Stimulated activated CD8-positive, alpha-beta memory T cell treated with anti-CD3 and anti-CD28 coated beads, Interleukin-2, amount 100 ng/mL, for 1 hour (primary cell): Measurements from ENCODE around the gene SULT1A2.
"Not testable (repeated sequence)": the region's sequence is repeated elsewhere in the genome, so short reads cannot be mapped to it uniquely, and the experiment has no call there.

Source experiments
- DNase-seq, 2 donors: peaks; one replicate each; pipeline ENCODE4 v3.0.0-alpha.2; 2020; ENCODE audit warnings: low read depth in 2 of 2

Gene SULT1A2

DNA sequence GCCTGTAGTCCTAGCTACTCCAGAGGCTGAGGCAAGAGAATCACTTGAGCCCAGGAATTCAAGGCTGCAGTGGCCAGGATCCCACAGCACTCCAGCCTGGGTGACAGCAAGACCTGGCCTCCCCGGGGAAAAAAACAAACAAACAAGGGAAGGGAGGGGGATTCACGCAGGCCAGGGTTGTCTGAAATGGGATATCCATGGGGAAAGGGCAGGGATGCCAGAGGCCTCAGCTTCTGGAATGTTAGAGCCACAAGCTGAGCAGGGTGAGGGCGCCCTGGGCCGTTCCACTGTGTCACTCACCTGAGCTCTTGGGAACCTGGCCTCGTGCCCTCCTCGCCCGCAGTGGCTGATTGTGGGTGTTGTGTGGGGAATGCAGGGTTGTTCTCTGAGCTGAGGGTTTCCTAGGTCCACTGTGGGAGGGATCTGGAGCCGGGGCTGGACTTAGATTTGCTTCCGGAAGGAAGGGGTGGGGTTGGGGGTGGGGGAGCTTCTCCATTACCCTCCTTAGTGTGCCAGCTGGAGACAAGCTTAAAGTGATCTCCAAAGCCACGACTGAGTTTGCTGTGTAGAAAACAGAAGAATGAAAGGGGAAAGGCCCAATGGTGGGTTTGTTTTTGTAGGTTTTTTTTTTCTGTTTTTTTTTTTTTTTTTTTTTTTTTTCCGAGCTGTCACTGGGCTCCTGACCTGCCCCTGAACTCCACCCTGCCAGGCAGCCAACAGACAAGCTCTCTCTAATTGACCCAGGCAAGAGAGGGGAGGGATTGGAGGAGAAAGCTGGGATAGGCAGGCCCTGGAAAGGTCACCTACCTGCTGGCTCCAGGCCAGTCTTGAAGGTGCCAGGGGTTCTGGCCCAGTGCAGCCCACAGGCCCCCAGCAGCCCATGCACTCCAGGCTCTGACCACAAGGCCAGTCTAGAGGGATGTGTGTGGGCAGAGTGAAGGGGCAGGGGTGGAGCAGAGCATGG is 13.1 kb upstream of the SULT1A2 start, which contains the start of gene SULT1A1:
TSS of gene SULT1A1 (minus strand) at position 414 of the 964 bp plus-strand sequence. CDS start 1,189 bp downstream, outside the sequence.
- no peak for DNase-seq

DNA sequence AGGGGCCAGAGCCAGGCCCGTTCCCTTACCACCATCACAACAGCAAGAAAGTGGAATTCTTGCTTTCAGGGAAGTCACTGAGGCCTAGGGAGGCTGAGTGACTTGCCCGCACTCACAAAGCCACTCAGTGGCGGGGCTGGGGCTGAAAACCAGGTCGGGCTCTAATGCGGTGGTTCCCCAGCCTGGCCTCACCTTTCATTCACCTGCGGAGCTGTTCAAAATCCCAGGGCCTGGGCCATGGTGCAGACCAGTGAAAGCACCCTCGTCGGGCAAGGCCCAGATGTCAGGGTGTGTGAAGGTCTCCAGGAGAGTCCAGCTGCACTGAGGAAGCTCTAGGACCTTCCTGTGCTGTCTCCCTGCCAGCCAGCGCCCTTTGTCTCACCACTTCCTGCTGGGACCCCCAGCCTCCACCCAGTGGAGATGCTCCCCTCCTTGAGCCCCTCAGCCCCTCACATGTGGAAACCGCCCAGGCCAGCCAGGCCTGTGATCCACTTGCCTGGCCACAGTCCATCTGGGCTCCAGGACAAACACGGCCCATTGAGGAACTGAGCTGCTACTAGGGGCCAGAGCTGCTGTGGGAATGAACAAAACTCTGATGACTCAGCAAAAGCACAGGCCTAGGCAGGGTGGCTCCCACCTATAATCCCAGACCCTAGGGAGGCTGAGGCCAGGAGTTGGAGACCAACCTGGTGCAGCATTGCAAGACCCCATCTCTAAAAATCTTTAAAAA is 12.2 kb upstream of the SULT1A2 start:
- not testable (repeated sequence) for DNase-seq

DNA sequence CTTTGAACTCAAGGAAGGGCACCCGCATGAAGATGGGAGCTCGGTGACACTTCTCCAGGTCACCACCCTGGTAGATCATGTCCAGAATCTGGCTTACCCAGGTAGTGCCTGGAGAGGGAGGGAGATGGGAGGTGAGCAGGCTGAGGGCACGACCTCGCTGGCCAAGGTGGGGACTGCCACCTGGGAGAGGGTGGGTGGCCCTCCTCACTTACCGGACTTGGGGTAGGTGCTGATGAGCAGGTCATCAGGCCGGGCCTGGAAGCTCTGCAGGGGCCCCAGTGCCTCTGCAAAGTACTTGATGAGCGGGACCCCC is 11.6 kb upstream of the SULT1A2 start:
- DNase-seq = not testable (repeated sequence)

DNA sequence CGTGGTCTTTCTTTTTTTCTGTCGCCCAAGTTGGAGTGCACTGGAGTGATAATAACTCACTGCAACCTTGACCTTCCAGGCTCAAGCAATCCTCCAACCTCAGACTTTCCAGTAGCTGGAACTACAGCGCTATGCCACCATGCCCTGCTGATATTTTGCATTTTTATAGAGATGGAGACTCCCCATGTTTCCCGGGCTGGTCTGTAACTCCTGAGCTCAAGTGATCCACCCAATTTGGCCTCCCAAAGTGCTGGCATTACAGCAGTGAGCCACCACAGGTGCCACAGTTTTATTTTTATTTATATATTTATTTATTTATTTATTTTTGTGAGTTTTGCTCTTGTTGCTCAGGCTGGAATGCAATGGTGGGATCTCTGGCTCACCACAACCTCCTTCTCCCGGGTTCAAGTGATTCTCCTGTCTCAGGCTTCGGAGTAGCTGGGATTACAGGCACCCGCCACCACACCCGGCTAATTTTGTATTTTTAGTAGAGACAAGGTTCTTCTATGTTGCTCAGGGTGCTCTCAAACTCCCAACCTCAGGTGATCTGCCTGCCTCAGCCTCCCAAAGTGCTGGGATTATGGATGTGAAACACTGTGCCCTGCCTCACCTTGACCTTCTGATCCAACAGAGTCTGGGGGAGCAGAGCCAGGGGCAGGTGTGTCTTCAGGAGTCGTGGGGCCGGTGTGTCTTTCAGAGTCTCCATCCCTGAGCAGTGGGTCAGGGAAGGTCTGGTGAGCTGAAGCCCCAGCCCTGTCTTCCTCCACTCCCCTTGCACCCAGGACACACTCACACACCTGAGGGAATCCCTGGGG is 11.0 kb upstream of the SULT1A2 start:
- DNase-seq = not testable (repeated sequence)

DNA sequence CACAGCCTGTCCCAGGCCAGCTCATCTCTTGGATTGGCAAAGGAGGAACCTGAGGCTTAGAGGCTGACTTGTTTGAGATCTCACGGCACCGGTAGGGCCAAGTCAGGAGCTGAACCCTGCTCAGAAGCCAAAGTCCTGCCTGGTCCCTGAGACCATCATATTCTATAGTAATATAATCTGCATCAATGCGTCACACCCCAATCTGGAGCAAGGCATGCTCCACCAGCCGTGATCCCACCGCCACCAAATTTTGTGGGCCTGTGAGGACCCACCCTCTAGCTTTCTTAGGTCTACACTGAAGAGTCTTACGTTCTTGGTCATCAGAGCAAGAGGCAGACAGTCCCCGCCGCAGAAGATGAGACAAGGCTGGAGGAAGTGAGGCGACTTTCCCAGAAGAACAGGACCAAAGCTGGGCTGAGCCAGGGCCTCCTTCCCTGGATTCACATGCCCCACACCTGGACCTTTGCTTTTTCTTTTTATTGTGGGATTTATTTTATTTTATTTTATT is 10.3 kb upstream of the SULT1A2 start:
- no peak for DNase-seq

DNA sequence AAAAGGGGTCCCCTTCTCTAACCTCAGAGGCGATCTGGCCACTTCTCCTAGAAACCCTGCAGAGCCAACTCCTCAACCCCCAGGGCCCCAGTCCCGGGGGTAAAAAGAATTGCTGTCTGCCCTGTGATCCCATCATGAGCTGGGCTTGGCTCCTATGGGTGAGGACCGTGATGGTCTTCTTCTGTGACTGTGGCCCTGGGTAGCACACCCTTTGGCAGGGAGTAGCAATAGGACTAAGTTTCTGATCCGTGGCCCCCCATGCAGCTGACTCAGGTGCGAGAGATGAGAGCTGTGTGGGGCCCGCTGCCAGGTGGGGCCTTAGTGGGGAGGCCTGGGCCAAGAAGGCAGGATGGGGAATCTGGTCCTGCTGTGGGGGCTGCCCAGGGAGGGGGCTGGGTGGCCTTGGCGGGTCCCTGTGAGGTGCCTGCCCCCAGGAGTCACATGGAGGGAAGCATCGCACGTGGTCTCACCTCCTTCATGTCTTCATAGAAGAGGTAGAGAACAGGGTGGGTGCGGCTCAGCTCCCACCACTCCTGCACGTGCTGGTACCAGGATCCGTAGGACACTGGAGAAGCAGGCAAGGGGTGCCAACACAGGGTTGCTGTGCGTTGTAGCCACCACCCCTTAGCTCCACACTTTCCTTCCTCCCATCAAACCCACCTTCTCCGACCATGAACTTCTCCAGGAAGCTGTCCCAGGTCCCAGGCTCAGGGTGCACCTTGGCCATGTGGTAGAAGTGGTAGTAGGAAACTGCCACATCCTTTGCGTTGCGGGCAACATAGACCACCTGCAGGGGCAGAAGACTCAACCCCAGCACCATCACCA is 9.7 kb upstream of the SULT1A2 start:
- DNase-seq = no peak

DNA sequence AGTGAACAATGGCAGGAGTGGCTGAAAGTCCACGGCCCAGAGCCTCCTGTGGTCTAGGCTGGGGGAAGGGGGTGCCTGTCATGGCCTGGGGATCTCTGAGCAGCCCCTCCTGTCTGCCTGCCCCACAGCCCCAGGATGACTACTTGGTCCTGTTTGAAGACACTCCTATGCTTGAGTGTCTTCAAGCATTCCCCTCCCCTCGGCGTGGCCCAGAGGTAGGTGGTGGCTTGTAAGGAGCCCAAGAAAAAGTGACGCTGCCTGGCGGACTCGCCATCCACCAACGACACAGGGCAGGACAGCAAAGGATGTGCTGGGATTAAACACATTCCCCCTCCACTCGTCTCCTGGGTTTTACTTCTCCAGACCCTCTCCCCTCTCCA is 7.3 kb upstream of the SULT1A2 start:
- no peak for DNase-seq

DNA sequence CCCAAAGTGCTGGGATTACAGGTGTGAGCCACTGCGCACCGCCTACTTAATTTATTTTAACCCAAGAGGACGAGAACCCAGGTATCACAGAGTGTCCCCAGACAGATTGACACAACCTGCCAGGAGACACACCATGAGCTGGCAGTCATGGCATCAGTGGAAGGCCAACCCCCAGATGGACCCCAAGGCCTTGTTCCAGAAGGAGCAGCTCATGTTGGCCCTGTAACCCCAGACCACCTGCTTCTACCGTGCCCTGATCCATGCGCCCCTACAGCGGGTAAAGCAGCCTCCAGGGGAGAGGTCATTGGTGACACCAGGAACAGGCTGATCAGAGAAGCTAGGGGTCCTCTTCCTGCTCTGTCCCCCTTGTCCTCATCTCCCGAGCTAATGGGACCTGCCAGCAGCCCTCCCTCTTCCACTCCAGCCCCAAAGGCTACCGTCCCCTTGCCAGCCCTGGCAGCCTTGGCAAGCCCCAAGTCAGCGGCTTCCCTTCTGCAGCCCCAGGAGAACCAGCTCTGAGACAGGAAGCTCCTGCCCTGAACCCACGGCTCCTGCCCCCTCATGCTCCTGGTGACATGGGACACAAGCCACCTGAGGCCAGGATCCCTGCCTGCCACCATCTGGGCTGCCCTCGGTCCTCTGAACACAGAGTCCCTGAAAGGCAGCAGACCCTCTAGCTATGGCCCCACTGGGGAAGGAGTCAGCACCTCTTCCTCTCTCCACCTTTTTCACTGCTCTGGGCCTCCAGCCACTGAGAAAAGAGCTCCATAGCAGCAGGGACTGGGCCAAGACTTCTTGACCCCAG is 6.7 kb upstream of the SULT1A2 start:
- DNase-seq = no peak

DNA sequence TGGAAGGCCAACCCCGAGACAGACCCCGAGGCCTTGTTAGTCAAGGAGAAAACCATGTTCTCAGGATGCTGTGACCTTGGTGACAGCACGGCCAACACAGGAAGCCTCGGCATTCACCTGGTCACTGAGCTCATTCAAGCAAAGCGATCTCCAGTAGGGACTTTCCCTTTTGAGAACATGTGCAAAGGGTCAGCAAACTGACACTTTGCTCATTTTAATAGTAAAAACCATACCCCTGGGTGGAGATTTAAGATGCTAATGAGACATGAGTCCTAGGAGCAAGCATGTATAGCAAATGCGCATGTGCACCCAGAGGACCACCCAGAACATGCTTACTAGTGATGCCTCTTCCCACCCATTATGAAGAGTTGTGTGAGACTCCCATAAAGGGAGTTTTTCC is 5.7 kb upstream of the SULT1A2 start:
- no peak for DNase-seq

DNA sequence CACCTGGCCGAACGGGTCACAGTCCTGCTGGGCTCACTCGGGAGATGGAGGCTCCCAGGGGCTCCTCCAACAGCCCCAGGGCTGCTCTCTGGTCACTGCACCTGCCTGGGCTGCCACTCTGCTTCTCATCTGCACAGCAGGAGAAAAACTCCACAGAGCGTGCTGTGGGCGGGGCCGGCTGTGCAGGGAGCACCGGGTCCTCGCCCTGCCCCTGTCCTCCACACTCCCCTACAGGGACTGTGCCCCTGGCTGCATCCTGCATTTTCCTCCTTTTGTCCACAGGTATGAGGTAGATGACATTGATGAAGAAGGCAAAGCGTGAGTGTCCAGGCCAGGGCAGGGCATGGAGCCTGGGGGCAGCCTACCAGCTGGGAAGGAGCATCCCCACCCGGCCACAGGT is 5.2 kb upstream of the SULT1A2 start:
- not testable (repeated sequence) for DNase-seq

DNA sequence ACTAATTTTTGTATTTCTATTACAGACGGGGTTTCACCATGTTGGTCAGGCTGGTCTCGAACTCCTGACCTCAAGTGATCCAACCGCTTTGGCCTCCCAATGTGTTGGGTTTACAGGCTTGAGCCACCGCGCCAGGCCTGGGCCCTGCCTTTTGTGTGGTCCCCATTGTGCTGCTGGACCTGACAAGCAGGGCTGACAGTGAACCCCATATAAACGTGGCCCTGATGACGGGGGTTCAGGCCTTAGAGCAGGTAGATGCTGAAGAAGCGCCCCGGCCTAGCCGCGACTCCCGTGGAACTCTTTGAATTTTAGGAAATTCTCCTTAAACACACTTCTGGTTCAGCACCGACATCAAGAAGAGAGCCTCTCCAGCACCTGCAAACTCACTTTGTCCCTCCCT is 4.7 kb upstream of the SULT1A2 start:
- DNase-seq = not testable (repeated sequence)

DNA sequence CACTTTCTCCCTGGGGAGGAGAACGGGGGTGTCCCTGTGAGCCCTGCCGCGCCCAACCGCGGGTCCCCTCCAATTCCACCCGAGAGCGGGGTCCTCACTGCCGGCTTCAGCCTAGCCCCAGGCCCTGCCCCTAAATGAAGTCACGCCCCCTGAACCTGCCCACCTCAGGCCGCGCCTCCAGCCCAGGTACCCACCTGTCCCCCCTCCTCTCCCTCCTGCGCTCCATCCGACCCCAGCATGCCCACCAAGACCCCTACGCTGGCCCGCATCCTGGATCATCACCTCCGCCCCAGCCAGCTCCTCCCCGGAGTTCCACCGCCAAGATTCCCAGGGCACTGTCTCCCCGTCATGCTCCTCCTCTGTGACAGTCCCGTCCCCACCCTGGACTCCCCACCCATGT is 4.1 kb upstream of the SULT1A2 start:
- not testable (repeated sequence) for DNase-seq

DNA sequence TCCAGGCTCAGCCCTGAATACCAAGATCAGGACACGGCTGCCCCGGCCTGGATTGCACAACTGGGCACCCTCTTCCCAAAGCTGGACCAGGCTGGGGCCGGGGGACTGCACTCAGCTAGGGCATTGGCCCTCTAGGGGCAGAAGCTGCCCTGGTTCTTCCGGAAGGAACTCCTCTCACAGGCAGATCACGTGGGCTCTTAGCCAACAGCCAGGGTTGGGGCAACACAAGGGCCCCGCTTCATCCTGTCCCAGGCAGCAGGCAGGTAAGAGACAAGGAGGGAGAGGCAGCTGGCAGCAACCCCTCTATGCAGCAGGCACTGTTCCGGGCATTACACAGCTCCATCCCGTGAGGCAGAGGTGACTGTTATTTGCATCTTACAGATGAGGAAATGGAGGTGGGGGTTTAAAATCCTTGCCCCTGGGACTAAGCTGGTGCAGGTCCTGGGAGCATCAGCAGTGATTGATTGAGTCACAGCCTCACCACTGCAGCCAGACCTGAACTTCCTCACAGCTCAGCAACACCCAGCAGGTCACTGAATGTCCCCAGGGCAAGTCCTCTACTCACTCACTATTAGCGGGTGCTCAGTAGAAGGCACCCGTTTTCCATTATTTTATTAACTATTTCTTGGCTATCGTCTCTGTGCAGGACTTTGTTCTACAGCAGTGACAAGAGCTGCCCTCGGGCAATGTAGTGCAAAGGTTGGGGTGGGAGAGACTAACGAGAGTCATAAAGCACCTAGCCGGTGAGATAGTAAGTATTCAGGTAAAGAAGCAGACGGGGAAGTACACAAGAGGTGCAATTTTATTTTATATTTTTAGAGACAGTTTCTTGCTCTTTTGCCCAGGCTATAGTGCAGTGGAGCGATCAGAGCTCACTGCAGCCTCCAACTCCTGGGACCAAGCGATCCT is 2.8 kb upstream of the SULT1A2 start:
- DNase-seq = not testable (repeated sequence)

DNA sequence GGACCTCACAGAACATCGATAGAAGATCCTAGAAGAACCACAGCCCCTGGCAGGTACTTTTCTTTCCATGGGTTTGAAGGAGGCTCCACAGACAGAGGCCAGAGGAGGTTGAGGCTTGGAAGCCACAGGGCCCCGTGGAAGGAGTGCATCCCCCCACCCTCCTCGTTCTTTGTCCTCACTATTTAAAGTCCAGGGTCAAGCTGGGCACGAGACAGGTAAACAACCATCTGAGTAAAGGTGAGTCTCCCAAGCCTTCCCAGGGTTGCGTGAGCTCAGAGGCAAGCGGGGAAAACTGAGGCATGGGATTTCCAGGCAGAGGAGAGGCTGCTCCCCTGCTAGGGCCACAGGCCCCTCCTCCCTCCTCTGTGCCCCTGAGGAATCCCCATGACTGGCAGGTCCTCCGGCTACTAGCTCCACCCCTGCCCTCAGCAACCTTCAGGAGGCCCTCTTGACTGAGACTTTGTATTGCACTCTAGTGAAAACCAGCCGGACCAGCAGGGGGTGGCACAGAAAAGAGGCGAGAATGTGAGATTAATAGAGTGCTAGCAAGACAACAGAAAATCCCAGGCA is 927 bp upstream of the SULT1A2 start:
- no peak for DNase-seq

DNA sequence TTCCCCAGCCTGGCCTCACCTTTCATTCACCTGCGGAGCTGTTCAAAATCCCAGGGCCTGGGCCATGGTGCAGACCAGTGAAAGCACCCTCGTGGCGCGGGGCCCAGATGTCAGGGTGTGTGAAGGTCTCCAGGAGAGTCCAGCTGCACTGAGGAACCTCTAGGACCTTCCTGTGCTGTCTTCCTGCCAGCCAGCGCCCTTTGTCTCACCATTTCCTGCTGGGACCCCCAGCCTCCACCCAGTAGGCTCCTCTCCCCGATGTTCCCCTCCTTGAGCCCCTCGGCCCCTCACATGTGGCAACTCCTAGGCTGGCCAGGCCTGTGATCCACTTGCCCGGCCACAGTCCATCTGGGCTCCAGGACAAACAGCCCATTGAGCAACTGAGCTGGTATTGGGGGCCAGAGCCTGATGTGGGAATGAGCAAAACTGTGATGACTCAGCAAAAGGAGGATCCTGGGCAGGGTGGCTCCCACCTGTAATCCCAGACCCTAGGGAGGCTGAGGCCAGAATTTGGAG is 677 bp downstream of the SULT1A2 start:
- DNase-seq = no peak

DNA sequence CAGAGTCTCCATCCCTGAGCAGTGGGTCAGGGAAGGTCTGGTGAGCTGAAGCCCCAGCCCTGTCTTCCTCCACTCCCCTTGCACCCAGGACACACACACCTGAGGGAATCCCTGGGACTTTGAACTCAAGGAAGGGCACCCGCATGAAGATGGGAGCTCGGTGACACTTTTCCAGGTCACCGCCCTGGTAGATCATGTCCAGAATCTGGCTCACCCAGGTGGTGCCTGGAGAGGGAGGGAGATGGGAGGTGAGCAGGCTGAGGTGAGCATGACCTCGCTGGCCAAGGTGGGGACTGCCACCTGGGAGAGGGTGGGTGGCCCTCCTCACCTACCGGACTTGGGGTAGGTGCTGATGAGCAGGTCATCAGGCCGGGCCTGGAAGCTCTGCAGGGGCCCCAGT is 1.4 kb downstream of the SULT1A2 start:
- DNase-seq = not testable (repeated sequence)

DNA sequence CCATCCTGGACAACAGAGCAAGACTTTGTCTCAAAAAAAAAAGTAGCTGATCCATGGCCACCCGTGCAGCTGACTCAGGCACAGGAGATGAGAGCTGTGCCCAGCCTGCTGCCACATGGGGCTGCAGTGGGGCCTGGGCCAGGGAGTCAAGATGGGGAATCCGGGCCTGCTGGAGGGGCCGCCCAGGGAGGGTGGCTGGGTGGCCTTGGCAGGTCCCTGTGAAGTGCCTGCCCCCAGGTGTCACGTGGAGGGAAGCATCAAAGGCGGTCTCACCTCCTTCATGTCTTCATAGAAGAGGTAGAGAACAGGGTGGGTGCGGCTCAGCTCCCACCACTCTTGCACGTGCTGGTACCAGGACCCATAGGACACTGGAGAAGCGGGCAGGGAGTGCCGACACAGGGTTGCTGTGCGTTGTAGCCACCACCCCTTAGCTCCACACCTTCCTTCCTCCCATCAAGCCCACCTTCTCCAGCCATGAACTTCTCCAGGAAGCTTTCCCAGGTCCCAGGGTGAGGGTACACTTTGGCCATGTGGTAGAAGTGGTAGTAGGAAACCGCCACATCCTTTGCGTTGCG is 3.8 kb downstream of the SULT1A2 start:
- no peak for DNase-seq

DNA sequence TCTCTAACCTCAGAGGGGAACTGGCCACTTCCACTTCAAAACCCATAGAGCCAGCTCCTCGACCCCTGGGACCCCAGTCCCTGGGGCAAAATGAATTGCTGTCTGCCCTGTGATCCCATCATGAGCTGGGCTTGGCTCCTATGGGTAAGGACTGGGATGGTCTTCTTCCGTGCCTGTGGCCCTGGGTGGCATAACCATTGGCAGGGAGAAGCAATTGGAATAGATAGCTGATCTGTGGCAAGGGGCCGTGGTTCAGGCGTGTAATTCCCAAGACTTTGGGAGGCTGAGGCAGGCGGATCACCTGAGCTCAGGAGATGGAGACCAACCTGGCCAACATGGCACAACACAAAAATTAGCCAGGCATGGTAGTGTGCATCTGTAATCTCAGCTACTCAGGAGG is 4.3 kb downstream of the SULT1A2 start:
- DNase-seq = no peak
